Activated CD4-positive, alpha-beta T cell treated with anti-CD3 and anti-CD28 coated beads, Interleukin-2, amount 50 U/mL, for 24 hours (primary cell): ENCODE results near the gene COG1.

ENCODE experiments used
- DNase-seq, 2 donors: peaks; one replicate each; pipeline ENCODE4 v3.0.0-alpha.2; 2020; ENCODE audit warnings: low read depth in 1 of 2, low spot score in 1 of 2

COG1 gene

GRCh38 chr17:73226556-73227172, 33.8 kb downstream of the COG1 start:
- DNase-seq, result no peak

GRCh38 chr17:73227379-73227778, 34.5 kb downstream of the COG1 start:
- DNase-seq, result no peak

- DNase-seq, result no peak
Observed at GRCh38 chr17:73227944-73228343, 35.1 kb downstream of the COG1 start.

- no peak for DNase-seq
Observed at GRCh38 chr17:73228748-73229236, 35.9 kb downstream of the COG1 start.

GRCh38 chr17:73230088-73230487, 37.2 kb downstream of the COG1 start:
- DNase-seq, result no peak

- no peak for DNase-seq
Observed at GRCh38 chr17:73231395-73231794, 38.5 kb downstream of the COG1 start.

GRCh38 chr17:73231841-73232586, 39.2 kb downstream of the COG1 start:
- DNase-seq, result peak; percentile 95 to 97

- DNase-seq, result peak; percentile 19 to 31
Observed at GRCh38 chr17:73232587-73233373, 39.9 kb downstream of the COG1 start.

GRCh38 chr17:73234736-73235135, 41.9 kb downstream of the COG1 start:
- no peak for DNase-seq

GRCh38 chr17:73237714-73238113, 44.9 kb downstream of the COG1 start:
- no peak for DNase-seq

- DNase-seq, result no peak
Observed at GRCh38 chr17:73240561-73240960, 47.7 kb downstream of the COG1 start.

GRCh38 chr17:73247726-73248125, 54.9 kb downstream of the COG1 start:
- no peak for DNase-seq

GRCh38 chr17:73248532-73248931, 55.7 kb downstream of the COG1 start:
- no peak for DNase-seq

GRCh38 chr17:73249700-73250099, 56.8 kb downstream of the COG1 start:
- DNase-seq, result no peak

- no peak for DNase-seq
Observed at GRCh38 chr17:73250851-73251640, 58.2 kb downstream of the COG1 start.

- no peak for DNase-seq
Observed at GRCh38 chr17:73251871-73252270, 59.0 kb downstream of the COG1 start.

- peak; percentile 30 to 40 for DNase-seq
Observed at GRCh38 chr17:73255671-73256181, 62.9 kb downstream of the COG1 start.

- no peak for DNase-seq
Observed at GRCh38 chr17:73256220-73256619, 63.4 kb downstream of the COG1 start.

- DNase-seq, result no peak
Observed at GRCh38 chr17:73257516-73257915, 64.7 kb downstream of the COG1 start.
